H1 (cell line): ENCODE measurements around the gene NCCRP1. TPM values are rescaled to one million over a fixed set of nuclear protein-coding genes. Genes with fewer than 3 reads are reported as not detected.

Experiments
- CTCF ChIA-PET: fragments of 300-600 bp; sonication (Branson Sonifier 250); formaldehyde crosslinking; loops from one replicate; lab custom pipeline; 2021; ENCODE audit not compliant: partially characterized antibody; lab: Charles Lee
- POLR2A ChIA-PET: fragments of 300-600 bp; sonication (Branson Sonifier 250); formaldehyde crosslinking; loops from one replicate; lab custom pipeline; 2021; ENCODE audit warnings: inconsistent platforms; ENCODE audit not compliant: partially characterized antibody; lab: Charles Lee
- DNase-seq, 2 experiments: peaks; one replicate each; pipeline versions ENCODE4 v3.0.0 to v3.0.0-alpha.2; 2010 to 2022; ENCODE audit warnings: low spot score in 2 of 2, low read depth in 1 of 2, mixed read lengths in 1 of 2
- FAIRE-seq: peaks from 2 replicates; lab custom pipeline; 2011; peaks lifted over from hg19 to GRCh38; lab: Jason Lieb, UNC
- H2AFZ ChIP-seq: 2 replicates; pipeline ENCODE4 v1.8.1; 2012; ENCODE audit warnings: low read length, inconsistent platforms
- H2AK5ac ChIP-seq: 2 replicates; pipeline ENCODE4 v1.6.1; 2013; ENCODE audit warnings: low read depth, low read length
- H2BK120ac ChIP-seq: replicated peaks from 2 replicates; pipeline ENCODE3; 2013; ENCODE audit warnings: low read depth, low read length, inconsistent platforms
- H2BK12ac ChIP-seq: 2 replicates; pipeline ENCODE4 v1.6.1; 2013; ENCODE audit warnings: low read depth, low read length
- H2BK15ac ChIP-seq: 2 replicates; pipeline ENCODE4 v1.6.1; 2013; ENCODE audit warnings: low read length
- H2BK20ac ChIP-seq: 2 replicates; pipeline ENCODE4 v1.6.1; 2013; ENCODE audit warnings: low read length
- H2BK5ac ChIP-seq: 2 replicates; pipeline ENCODE4 v1.6.1; 2013; ENCODE audit warnings: low read depth, low read length
- H3K14ac ChIP-seq: 2 replicates; pipeline ENCODE4 v1.6.1; 2013; ENCODE audit warnings: inconsistent platforms; ENCODE audit not compliant: insufficient read length
- H3K18ac ChIP-seq: 2 replicates; pipeline ENCODE4 v1.6.1; 2013; ENCODE audit warnings: low read length; ENCODE audit errors: extremely low read depth
- H3K23ac ChIP-seq: 2 replicates; pipeline ENCODE4 v1.6.1; 2013; ENCODE audit warnings: inconsistent platforms; ENCODE audit not compliant: insufficient read length
- H3K23me2 ChIP-seq: 2 replicates; pipeline ENCODE4 v1.6.1; 2013; ENCODE audit warnings: low read depth, low read length
- H3K27ac ChIP-seq: 2 replicates; pipeline ENCODE4 v1.6.1; 2011; ENCODE audit warnings: low read depth, low read length, inconsistent platforms
- H3K27me3 ChIP-seq, 4 experiments: replicated peaks in 1 of 4; 1 replicate in 1 of 4; 2 replicates in 3 of 4; pipeline versions ENCODE4 v1.6.1 to v1.8.1; 2011 to 2013; ENCODE audit warnings: low read length in 3 of 4, mild to moderate bottlenecking in 3 of 4, inconsistent platforms in 2 of 4, mixed read lengths in 2 of 4, moderate library complexity in 1 of 4; ENCODE audit not compliant: control insufficient read depth in 3 of 4, insufficient read depth in 3 of 4; ENCODE audit errors: extremely low read depth in 1 of 4
- H3K36me3 ChIP-seq, 4 experiments: 2 replicates each; pipeline versions ENCODE4 v1.6.1 to v1.8.1; 2011 to 2013; ENCODE audit warnings: mild to moderate bottlenecking in 4 of 4, low read length in 3 of 4, moderate library complexity in 2 of 4, control low read depth in 1 of 4, inconsistent platforms in 1 of 4; ENCODE audit not compliant: insufficient read depth in 4 of 4, control insufficient read depth in 2 of 4
- H3K4ac ChIP-seq: replicated peaks from 2 replicates; pipeline ENCODE3; 2013; ENCODE audit warnings: low read length, low read depth, mixed read lengths, inconsistent platforms; ENCODE audit not compliant: insufficient read length
- H3K4me1 ChIP-seq, 4 experiments: replicated peaks in 1 of 4; 1 replicate in 1 of 4; 2 replicates in 3 of 4; pipeline versions ENCODE4 v1.6.1 to v1.8.1; 2011 to 2013; ENCODE audit warnings: low read length in 3 of 4, inconsistent platforms in 2 of 4, mixed read lengths in 1 of 4; ENCODE audit not compliant: insufficient read depth in 4 of 4, control insufficient read depth in 3 of 4
- H3K4me2 ChIP-seq, 2 experiments: 2 replicates each; pipeline versions ENCODE4 v1.6.1 to v1.8.1; 2011 to 2013; ENCODE audit warnings: low read depth in 2 of 2, low read length in 2 of 2, control low read depth in 1 of 2, inconsistent platforms in 1 of 2, mild to moderate bottlenecking in 1 of 2; ENCODE audit not compliant: insufficient read depth in 1 of 2
- H3K4me3 ChIP-seq, 4 experiments: fragments of 200-600, 300-600 bp in 1 of 4; sonication (generic), shearing (Covaris generic), sonication (Bioruptor Twin) in 1 of 4; 2 replicates each; pipeline versions ENCODE4 v1.5.1 to v1.8.1; 2011 to 2016; ENCODE audit warnings: low read length in 4 of 4, low read depth in 3 of 4, control low read depth in 2 of 4, inconsistent platforms in 2 of 4, mild to moderate bottlenecking in 2 of 4, mixed read lengths in 1 of 4, moderate library complexity in 1 of 4; ENCODE audit not compliant: insufficient read depth in 2 of 4; ENCODE audit errors: extremely low read depth in 1 of 4
- H3K56ac ChIP-seq: replicated peaks from 2 replicates; pipeline ENCODE3; 2013; ENCODE audit warnings: low read depth, mild to moderate bottlenecking, mixed read lengths, low read length, inconsistent platforms; ENCODE audit not compliant: insufficient read length
- H3K79me1 ChIP-seq: 2 replicates; pipeline ENCODE4 v1.6.1; 2013; ENCODE audit warnings: low read depth, low read length, control low read depth
- H3K79me2 ChIP-seq, 2 experiments: 2 replicates each; pipeline versions ENCODE4 v1.6.1 to v1.8.1; 2012 to 2013; ENCODE audit warnings: low read length in 2 of 2, mild to moderate bottlenecking in 2 of 2, inconsistent platforms in 1 of 2; ENCODE audit not compliant: insufficient read depth in 2 of 2, control insufficient read depth in 1 of 2
- H3K9ac ChIP-seq, 4 experiments: replicated peaks in 1 of 4; 1 replicate in 1 of 4; 2 replicates in 3 of 4; pipeline versions ENCODE4 v1.6.1 to v1.8.1; 2011 to 2013; ENCODE audit warnings: low read depth in 3 of 4, low read length in 3 of 4, control low read depth in 2 of 4, mild to moderate bottlenecking in 2 of 4, moderate library complexity in 2 of 4, inconsistent platforms in 1 of 4; ENCODE audit errors: extremely low read depth in 1 of 4
- H3K9me3 ChIP-seq, 2 experiments: 2 replicates each; pipeline versions ENCODE4 v1.6.1 to v1.8.1; 2012 to 2013; ENCODE audit warnings: mild to moderate bottlenecking in 2 of 2, moderate library complexity in 2 of 2, control low read depth in 1 of 2, inconsistent platforms in 1 of 2, low read depth in 1 of 2, low read length in 1 of 2, mixed read lengths in 1 of 2; ENCODE audit not compliant: insufficient read depth in 2 of 2
- H4K20me1 ChIP-seq, 2 experiments: replicated peaks in 1 of 2; 2 replicates each; pipeline versions ENCODE3 to v1.8.1; 2011 to 2013; ENCODE audit warnings: inconsistent platforms in 2 of 2, low read length in 2 of 2, mild to moderate bottlenecking in 1 of 2; ENCODE audit not compliant: insufficient read depth in 2 of 2, control insufficient read depth in 1 of 2
- H4K5ac ChIP-seq: 2 replicates; pipeline ENCODE4 v1.6.1; 2013; ENCODE audit warnings: low read length, low read depth, mixed read lengths, inconsistent platforms; ENCODE audit not compliant: insufficient read length
- H4K8ac ChIP-seq: 2 replicates; pipeline ENCODE4 v1.8.0; 2013; ENCODE audit warnings: mild to moderate bottlenecking, moderate library complexity, low read length, inconsistent platforms; ENCODE audit not compliant: insufficient read depth; ENCODE audit errors: extremely low read depth
- H4K91ac ChIP-seq: replicated peaks from 2 replicates; pipeline ENCODE3; 2013; ENCODE audit warnings: low read length, mixed read lengths, inconsistent platforms; ENCODE audit not compliant: insufficient read length
- ATF2 ChIP-seq: IDR thresholded peaks from 2 replicates; pipeline ENCODE4 v1.6.1; 2012; ENCODE audit warnings: low read length, inconsistent platforms
- CTCF ChIP-seq, 3 experiments: IDR thresholded peaks; 1 replicate in 2 of 3; 2 replicates in 1 of 3; pipeline versions ENCODE4 v1.5.1 to v1.6.1; 2011; ENCODE audit warnings: low read length in 3 of 3, mild to moderate bottlenecking in 3 of 3, inconsistent platforms in 2 of 3, low read depth in 1 of 3, moderate library complexity in 1 of 3; ENCODE audit not compliant: insufficient read depth in 1 of 3; ENCODE audit errors: control extremely low read depth in 1 of 3
- MAFK ChIP-seq: IDR thresholded peaks from 2 replicates; pipeline ENCODE4 v1.6.1; 2012; ENCODE audit warnings: low read depth, mild to moderate bottlenecking, improper control_type of control experiment, low read length
- RAD21 ChIP-seq, 2 experiments: IDR thresholded peaks in 1 of 2; conservative IDR thresholded peaks in 1 of 2; 2 replicates each; pipeline ENCODE4 v1.6.1; 2011; ENCODE audit warnings: low read depth in 2 of 2, low read length in 2 of 2, improper control_type of control experiment in 1 of 2, inconsistent platforms in 1 of 2, mild to moderate bottlenecking in 1 of 2, moderate library complexity in 1 of 2
- RFX5 ChIP-seq: IDR thresholded peaks from 2 replicates; pipeline ENCODE4 v1.6.1; 2011; ENCODE audit warnings: low read depth, low read length, improper control_type of control experiment, borderline replicate concordance
- SIX5 ChIP-seq: IDR thresholded peaks from 2 replicates; pipeline ENCODE4 v1.6.1; 2011; ENCODE audit warnings: mild to moderate bottlenecking, low read depth, low read length
- SP4 ChIP-seq: IDR thresholded peaks from 2 replicates; pipeline ENCODE4 v1.6.1; 2012; ENCODE audit warnings: low read length, inconsistent platforms
- WGBS, 2 experiments: shearing (Covaris generic) in 1 of 2; methylation state at CpG; one replicate each; pipeline versions ENCODE4 v1.1.6 to v1.1.7; 2013 to 2015; ENCODE audit warnings: low lambda C conversion rate in 2 of 2, mixed read lengths in 2 of 2, inconsistent platforms in 1 of 2, low coverage in 1 of 2, missing lambda C conversion rate in 1 of 2; ENCODE audit not compliant: insufficient replicate concordance in 2 of 2, insufficient coverage in 1 of 2, insufficient read length in 1 of 2; ENCODE audit errors: extremely low coverage in 1 of 2, missing lambda C conversion rate in 1 of 2; 5-methylcytosine and 5-hydroxymethylcytosine counted together
- polyA plus RNA-seq, 7 experiments: library from polyadenylated mRNA; depleted of rRNA in 3 of 7; stranded (reverse) in 5 of 7; unstranded in 2 of 7; fragments of >200 nt in 5 of 7; fragments of 200-250 nt in 2 of 7; gene quantifications; 1 replicate in 5 of 7; 2 replicates in 1 of 7; 4 replicates in 1 of 7; pipeline versions ENCODE4 v1.2.1 to v1.2.3, GENCODE V29; 2011 to 2013; ENCODE audit warnings: missing spikeins in 2 of 7, mixed read lengths in 2 of 7
- total RNA-seq: library from RNA; stranded (reverse); fragmentation: NEBNext Ultra II Directional; extraction: Animal tissue kit (Norgen Biotek cat#: 25700); gene quantifications from 2 replicates; pipeline ENCODE4 v1.2.1, GENCODE V29; 2021

The NCCRP1 gene
- total and polyA plus RNA-seq, 2 of the 8 experiments (the other 6 are each of a cell fraction or from before 2014, with no cell fraction given) = 2.8 to 7.9 TPM

GRCh38 chr19:39182174-39182505, 14.6 kb upstream of the NCCRP1 start:
- H2BK20ac ChIP-seq = no peak overlapping the region
- H3K4ac ChIP-seq = no peak overlapping the region
- no peaks in the 10 kb centered on the region for H3K9me3 ChIP-seq
- no peaks in the 10 kb centered on the region for H3K79me1 ChIP-seq
- POLR2A ChIA-PET = interaction anchor here (0.6 to 2.4 kb wide), 4 partner anchors 14 to 209 kb away, joined by 3 to 7 read pairs (median 4); partner anchors contain the start of genes MED29 and PAF1
- peaks cover 0 to 2% of the 10 kb centered on the region in 2 experiments for H4K20me1 ChIP-seq
- TF ChIP-seq MAFK (no peak), RAD21 (IDR thresholded peaks at IDR 0.05 in 1 of 2, conservative IDR thresholded peaks at IDR 0.05 in 1 of 2; ENCODE audit: low read depth in 2 of 2, low read length in 2 of 2) (no peak), ATF2 (no peak), CTCF (IDR thresholded peaks at IDR 0.05; ENCODE audit: control extremely low read depth in 1 of 3, insufficient read depth in 1 of 3, low read depth in 1 of 3, low read length in 3 of 3) (no peak), SIX5 (no peak), RFX5 (no peak), SP4 (no peak)
- TF ChIP-seq, all 59 proteins: peak for 0
- Histone ChIP-seq H2AFZ (no peak overlapping the region), H2BK12ac (no peak overlapping the region), H3K23me2 (no peaks in the 10 kb centered on the region), H3K14ac (no peak overlapping the region), H4K8ac (no peak overlapping the region; the same call in 1 of the 2 replicates), H3K18ac (no peak overlapping the region), H3K4me2 (no peak overlapping the region), H3K23ac (no peak overlapping the region), H3K79me2 (no peaks in the 10 kb centered on the region), H2BK15ac (no peak overlapping the region), H4K5ac (no peak overlapping the region), H3K56ac (no peak overlapping the region), H2BK5ac (no peak overlapping the region), H3K4me1 (no peaks in the 10 kb centered on the region), H3K9ac (no peak overlapping the region), H4K91ac (no peak overlapping the region), H3K27ac (no peak overlapping the region), H2AK5ac (no peak overlapping the region), H2BK120ac (no peak overlapping the region), H3K27me3 (no peaks in the 10 kb centered on the region), H3K36me3 (peaks cover 0 to 10% (median 4%) of the 10 kb centered on the region in 4 experiments; a peak in 3 of 8 replicates), H3K4me3 (no peak overlapping the region)
- FAIRE-seq (no peak), DNase-seq (no peak)
- CTCF ChIA-PET = interaction anchor here (0.6 to 2.1 kb wide), 7 partner anchors 21 to 515 kb away, joined by 3 to 5 read pairs (median 3); partner anchors contain the start of gene SYCN
- 91% methylated on average over 3 of the region's 4 CpGs; no CpG with 5 or more reads in 1 of the 2 experiments for WGBS, 2 experiments
